Measurements from ENCODE around the gene ZFC3H1.

GRCh38 chr12:71653137-71653536 lies 10.5 kb downstream of the ZFC3H1 start:
- TF ChIP-seq CTCF (conservative IDR thresholded peaks at IDR 0.05; ENCODE audit: low read length), result no peak
- TF ChIP-seq EZH2phosphoT487 (IDR thresholded peaks at IDR 0.05; ENCODE audit: borderline replicate concordance, low read depth, low read length), result no peak

All from OCI-LY7 (cell line).